ENCODE data around the gene TANGO6. TPM values are rescaled to one million over a fixed set of nuclear protein-coding genes. Genes with fewer than 3 reads are reported as not detected.

TANGO6 gene
- polyA plus RNA-seq, 1 donor (not counting 4 experiments of a cell fraction or from before 2014, with no cell fraction given) = 13.1 TPM

DNA sequence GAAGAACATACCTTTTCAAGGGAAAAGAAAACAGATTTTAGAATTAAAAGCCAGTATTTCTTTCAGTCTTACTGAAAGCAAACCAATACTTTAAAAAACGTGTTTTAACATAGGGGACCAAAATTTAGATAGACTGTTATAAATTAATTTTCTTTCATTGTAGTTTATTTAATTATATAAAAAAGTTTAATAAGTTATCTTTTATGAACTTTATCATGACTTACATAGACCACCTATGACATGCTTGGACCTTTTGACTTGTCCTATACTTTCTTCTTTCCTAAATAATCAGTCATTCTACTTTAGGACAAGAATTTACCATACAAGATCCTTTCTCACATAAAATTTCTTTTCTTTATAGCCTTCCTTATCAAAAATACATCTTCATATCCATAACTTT, 160.2 kb downstream of the TANGO6 start:
- no peaks in the 10 kb centered on the region for H3K9me3 ChIP-seq (ENCODE audit: control insufficient read depth, low read depth, low read length)
- DNase-seq (ENCODE audit: low read depth, low spot score) (no peak), FAIRE-seq (no peak)
- TF ChIP-seq, protein P1, sequence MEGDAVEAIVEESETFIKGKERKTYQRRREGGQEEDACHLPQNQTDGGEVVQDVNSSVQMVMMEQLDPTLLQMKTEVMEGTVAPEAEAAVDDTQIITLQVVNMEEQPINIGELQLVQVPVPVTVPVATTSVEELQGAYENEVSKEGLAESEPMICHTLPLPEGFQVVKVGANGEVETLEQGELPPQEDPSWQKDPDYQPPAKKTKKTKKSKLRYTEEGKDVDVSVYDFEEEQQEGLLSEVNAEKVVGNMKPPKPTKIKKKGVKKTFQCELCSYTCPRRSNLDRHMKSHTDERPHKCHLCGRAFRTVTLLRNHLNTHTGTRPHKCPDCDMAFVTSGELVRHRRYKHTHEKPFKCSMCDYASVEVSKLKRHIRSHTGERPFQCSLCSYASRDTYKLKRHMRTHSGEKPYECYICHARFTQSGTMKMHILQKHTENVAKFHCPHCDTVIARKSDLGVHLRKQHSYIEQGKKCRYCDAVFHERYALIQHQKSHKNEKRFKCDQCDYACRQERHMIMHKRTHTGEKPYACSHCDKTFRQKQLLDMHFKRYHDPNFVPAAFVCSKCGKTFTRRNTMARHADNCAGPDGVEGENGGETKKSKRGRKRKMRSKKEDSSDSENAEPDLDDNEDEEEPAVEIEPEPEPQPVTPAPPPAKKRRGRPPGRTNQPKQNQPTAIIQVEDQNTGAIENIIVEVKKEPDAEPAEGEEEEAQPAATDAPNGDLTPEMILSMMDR (optimal IDR thresholded peaks at IDR 0.05 in 1 of 3, IDR thresholded peaks at IDR 0.05 in 1 of 3, conservative IDR thresholded peaks at IDR 0.05 in 1 of 3; ENCODE audit: extremely low read depth in 1 of 3, insufficient read depth in 2 of 3, low read length in 3 of 3) = no peak
- TF ChIP-seq EZH2 (IDR thresholded peaks at IDR 0.05; ENCODE audit: low read length) = no peak
- no peak overlapping the region for H3K4me2 ChIP-seq (ENCODE audit: control insufficient read depth, extremely low read depth, insufficient read depth, low read depth, low read length)
- H3K27ac ChIP-seq (ENCODE audit: control insufficient read depth, insufficient read depth, low read length) = no peak overlapping the region
- dilution Hi-C loops (cut with MboI; ENCODE audit: extremely low pct_ligation_motif_present, low sequenced_read_pairs) = no loop called here
- H3K9me1 ChIP-seq (ENCODE audit: control insufficient read depth, extremely low read depth, insufficient read depth, low read length) = no peaks in the 10 kb centered on the region
- H3K27me3 ChIP-seq (ENCODE audit: control insufficient read depth, extremely low read depth, insufficient read depth, low read length) = no peaks in the 10 kb centered on the region
- H3K36me3 ChIP-seq (ENCODE audit: control insufficient read depth in 2 of 2, extremely low read depth in 1 of 2, insufficient read depth in 2 of 2, low read length in 2 of 2) = no peaks in the 10 kb centered on the region
- no peaks in the 10 kb centered on the region for H4K20me1 ChIP-seq (ENCODE audit: control insufficient read depth, extremely low read depth, insufficient read depth, low read length)
- no peak overlapping the region for H2AFZ ChIP-seq (ENCODE audit: control insufficient read depth, low read length)
- H3K9ac ChIP-seq (ENCODE audit: control insufficient read depth, extremely low read depth, insufficient read depth, low read length) = no peak overlapping the region
- no peaks in the 10 kb centered on the region for H3K79me2 ChIP-seq (ENCODE audit: control insufficient read depth, insufficient read depth, low read length)
- H3K4me3 ChIP-seq (ENCODE audit: control insufficient read depth in 2 of 3, extremely low read depth in 1 of 3, insufficient read depth in 2 of 3, low read depth in 1 of 3, low read length in 3 of 3) = no peak overlapping the region
- peaks cover 6% of the 10 kb centered on the region for H3K4me1 ChIP-seq (ENCODE audit: control insufficient read depth, extremely low read depth, insufficient read depth, low read length)

DNA sequence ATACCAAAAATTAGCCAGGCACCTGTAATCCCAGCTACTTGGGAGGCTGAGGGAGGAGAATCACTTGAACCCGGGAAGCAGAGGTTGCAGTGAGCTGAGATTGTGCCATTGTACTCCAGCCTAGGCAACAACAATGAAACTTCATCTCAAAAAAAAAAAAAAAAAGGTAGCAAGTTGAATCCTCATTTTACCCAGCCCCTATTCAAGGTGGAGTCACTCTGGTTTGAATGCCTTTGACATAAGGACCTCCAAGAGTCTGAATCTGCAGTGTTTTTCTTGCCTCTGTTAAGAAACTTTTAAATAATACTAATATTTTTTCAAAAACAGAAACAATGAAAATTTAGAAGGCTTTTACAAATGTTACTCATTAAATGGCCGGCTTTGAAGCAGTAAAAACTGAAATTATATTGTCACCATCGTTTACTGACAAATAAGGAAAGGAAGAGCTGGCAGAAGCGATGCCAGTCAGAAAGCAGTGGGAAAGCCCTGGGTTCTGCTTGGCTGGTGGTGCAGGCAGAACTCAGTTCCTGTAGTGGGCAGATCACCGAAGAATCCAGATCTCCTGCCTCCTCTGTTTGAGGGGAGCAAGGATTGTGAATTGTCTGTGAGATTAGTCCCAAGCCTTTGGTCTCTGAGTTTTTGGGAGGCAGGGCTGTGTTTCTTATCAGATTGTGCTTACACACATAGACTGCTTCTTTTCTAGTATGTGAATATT, 162.5 kb downstream of the TANGO6 start:
- no peak for DNase-seq (ENCODE audit: low read depth, low spot score)
- Histone ChIP-seq H2AFZ (ENCODE audit: control insufficient read depth, low read length) (no peak overlapping the region), H3K4me3 (ENCODE audit: control insufficient read depth in 2 of 3, extremely low read depth in 1 of 3, insufficient read depth in 2 of 3, low read depth in 1 of 3, low read length in 3 of 3) (no peak overlapping the region), H3K9ac (ENCODE audit: control insufficient read depth, extremely low read depth, insufficient read depth, low read length) (no peak overlapping the region), H3K9me1 (ENCODE audit: control insufficient read depth, extremely low read depth, insufficient read depth, low read length) (no peaks in the 10 kb centered on the region), H4K20me1 (ENCODE audit: control insufficient read depth, extremely low read depth, insufficient read depth, low read length) (no peaks in the 10 kb centered on the region), H3K9me3 (ENCODE audit: control insufficient read depth, low read depth, low read length) (no peaks in the 10 kb centered on the region), H3K4me2 (ENCODE audit: control insufficient read depth, extremely low read depth, insufficient read depth, low read depth, low read length) (no peak overlapping the region), H3K36me3 (ENCODE audit: control insufficient read depth in 2 of 2, extremely low read depth in 1 of 2, insufficient read depth in 2 of 2, low read length in 2 of 2) (no peaks in the 10 kb centered on the region), H3K79me2 (ENCODE audit: control insufficient read depth, insufficient read depth, low read length) (no peaks in the 10 kb centered on the region), H3K27ac (ENCODE audit: control insufficient read depth, insufficient read depth, low read length) (no peak overlapping the region), H3K4me1 (ENCODE audit: control insufficient read depth, extremely low read depth, insufficient read depth, low read length) (no peaks in the 10 kb centered on the region), H3K27me3 (ENCODE audit: control insufficient read depth, extremely low read depth, insufficient read depth, low read length) (no peaks in the 10 kb centered on the region)
- no peak for TF ChIP-seq EZH2 (IDR thresholded peaks at IDR 0.05; ENCODE audit: low read length)
- TF ChIP-seq, protein P1 (optimal IDR thresholded peaks at IDR 0.05 in 1 of 3, IDR thresholded peaks at IDR 0.05 in 1 of 3, conservative IDR thresholded peaks at IDR 0.05 in 1 of 3; ENCODE audit: extremely low read depth in 1 of 3, insufficient read depth in 2 of 3, low read length in 3 of 3) = no peak
- no peak for FAIRE-seq
- dilution Hi-C loops (cut with MboI; ENCODE audit: extremely low pct_ligation_motif_present, low sequenced_read_pairs) = no loop called here

Measured in keratinocyte (primary cell).